NCI-H69 (cell line): ENCODE data around the gene SUPT3H.

ENCODE experiments used
- DNase-seq: peaks from one replicate; lab custom pipeline; 2025; lab: John Stamatoyannopoulos, UW

SUPT3H gene

GRCh38 chr6:44789806-44790205, 587.9 kb downstream of the SUPT3H start:
- no peak for DNase-seq

DNA sequence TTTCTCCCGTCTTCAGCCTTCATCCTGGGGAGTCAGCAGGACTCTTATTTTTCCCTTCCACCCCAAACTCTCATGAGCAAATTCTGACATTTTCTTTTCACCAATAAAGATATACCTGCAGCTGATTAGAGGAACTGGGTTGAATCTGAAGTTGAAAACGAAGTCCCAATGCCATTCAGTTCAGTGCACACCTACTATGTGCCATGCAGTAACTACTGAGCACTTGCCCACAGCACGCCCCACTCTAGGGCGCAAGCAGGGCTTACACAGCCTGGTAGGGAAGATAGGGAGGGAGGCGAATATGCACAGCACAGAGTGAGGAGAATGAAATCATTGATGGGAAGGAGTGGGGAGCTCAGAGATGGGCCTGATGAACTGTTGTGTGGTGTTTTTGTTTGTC, 588.7 kb downstream of the SUPT3H start:
- no peak for DNase-seq

DNA sequence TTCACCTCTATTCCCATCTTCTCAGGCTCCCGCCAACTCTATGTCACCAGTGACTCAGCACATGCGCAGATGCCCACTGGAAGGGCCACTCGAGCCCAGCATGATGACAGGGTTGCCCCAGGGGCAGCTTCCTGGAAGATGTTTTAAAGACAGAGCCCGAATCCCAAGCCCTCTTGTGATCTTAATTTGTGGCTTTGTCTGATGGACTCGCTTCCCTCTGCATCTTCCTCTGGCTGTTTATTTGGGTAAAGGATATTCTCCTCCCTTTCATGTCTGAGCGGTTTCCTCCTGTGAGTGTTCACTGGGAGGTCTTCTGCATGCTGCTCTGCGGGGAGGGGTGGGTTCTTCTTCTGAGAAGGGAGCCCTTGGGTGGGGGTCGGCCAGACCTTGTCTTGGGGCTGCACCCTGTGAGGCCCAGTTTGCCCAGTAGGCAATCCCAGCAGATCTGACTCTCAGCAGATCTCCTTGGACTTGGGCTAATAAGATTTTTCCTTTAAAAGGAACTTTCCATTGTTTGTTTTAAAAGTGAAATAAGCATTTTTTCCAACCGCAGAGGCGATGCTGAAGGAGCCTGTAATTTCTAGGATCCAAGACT, 589.2 kb downstream of the SUPT3H start:
- no peak for DNase-seq

GRCh38 chr6:44787254-44787834, 590.4 kb downstream of the SUPT3H start:
- DNase-seq = no peak

GRCh38 chr6:44785130-44785529, 592.6 kb downstream of the SUPT3H start:
- DNase-seq = no peak

DNA sequence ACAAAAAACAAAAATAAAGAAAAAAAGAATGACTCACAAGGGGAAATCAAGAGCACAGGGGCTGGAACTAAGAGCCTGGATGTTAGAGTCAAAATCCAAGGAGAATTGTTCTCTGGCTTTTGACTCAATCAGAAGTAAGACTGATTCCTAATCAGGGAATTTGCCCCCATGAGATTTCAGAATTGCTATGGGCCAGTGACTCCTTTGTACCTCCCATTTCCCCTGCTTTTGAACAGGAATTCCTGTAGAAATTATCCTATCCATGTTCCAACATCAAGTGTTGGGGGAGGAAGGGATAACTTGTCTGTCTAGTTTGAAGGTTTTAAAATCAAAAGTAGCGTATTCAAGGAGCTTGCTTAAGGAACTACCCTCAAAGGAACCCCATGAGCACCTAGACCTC, 593.5 kb downstream of the SUPT3H start:
- DNase-seq = no peak

DNA sequence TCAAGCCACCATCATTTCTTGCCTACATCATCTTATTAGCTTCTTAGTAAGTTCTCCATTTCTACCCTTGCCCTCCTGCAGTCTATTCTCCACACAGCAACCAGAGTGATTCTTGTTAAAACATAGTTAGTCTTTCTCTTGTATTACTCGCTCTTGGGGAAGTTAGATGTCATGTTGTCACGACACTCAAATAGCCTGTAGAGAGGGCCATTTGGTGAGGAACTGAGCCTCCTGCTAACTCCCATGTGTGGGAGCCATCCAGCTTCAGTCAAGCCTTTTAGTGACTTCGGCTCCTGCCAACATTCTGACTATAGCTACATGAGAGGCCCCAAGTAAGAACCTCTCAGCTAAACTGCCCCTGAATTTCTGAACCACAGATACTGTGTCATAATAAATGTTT, 594.8 kb downstream of the SUPT3H start:
- DNase-seq = no peak

DNA sequence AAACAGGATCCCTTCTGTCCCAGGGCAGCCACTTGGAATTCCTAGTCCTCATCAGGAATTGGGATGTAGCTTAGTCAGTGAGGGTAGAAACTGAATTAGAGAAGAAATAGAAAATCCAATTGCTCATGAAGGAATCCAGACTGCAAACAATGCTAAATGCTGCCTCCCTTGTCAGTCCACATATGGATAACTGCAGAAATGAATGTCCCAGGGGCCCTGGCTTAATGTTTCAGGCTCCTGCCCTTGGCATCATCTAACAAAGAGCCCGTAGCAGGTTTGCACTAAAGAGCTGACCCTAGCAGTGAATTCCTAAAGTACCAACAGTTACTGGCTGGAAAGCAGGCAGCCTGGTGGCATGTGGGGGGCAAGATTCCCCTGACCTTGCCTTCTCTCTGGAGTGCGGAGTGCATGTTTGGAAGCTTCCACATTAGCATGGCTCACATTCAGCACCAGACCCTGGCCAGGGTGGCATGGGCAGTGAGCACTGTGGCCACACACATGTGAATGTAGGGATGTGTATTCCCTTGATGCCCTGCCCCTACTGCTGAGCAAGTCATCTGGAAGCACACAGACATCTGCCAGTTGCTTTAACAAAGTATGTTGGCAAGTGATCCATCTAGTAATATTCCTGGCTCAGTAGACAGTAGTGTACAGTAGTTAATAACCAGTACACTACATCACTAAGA, 595.7 kb downstream of the SUPT3H start:
- DNase-seq = no peak

DNA sequence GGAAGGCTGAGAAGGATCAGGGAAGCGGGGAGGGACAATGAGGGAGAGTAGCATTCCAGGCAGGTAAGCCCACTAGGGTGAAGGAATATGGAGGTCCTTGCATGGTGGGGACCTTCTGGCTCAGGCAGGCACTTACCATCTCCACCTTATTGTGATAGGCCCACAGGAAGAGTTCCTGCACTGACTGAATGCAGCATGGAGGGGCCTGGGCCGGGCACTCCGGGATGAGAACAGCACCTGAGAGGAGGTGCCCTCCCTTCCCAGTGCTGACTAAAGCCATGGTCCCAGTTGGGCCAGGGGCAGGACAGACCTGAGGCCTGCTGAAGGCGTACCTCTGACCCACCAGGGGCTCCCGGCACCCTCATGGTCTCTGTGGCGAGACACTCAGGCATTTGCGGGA, 597.6 kb downstream of the SUPT3H start:
- DNase-seq = no peak

- no peak for DNase-seq
These were observed 598.5 kb downstream of the SUPT3H start for GRCh38 chr6:44779130-44779826.
